Esophagus squamous epithelium (tissue), 5 donors: ENCODE results near the gene ARHGAP26. TPM values are rescaled to one million over a fixed set of nuclear protein-coding genes. Genes with fewer than 3 reads are reported as not detected.
A peak's percentile ranks its signal among the peaks of the same experiment; 100 is the strongest.

Experiments
- DNase-seq: peaks from one replicate; lab custom pipeline; 2025; lab: John Stamatoyannopoulos, UW
- H3K27ac ChIP-seq, 4 donors: fragments of 200-600 bp; sonication (generic); one replicate each; pipeline ENCODE4 v1.5.1; 2016 to 2019; ENCODE audit warnings: mild to moderate bottlenecking in 1 of 4
- H3K27me3 ChIP-seq, 4 donors: fragments of 200-600 bp; sonication (generic); 1 replicate in 3 of 4; 2 replicates in 1 of 4; pipeline versions ENCODE4 v1.5.1 to v1.6.0; 2017 to 2021; ENCODE audit warnings: antibody characterized with exemption in 1 of 4
- H3K36me3 ChIP-seq, 3 donors: fragments of 200-600 bp; sonication (generic); one replicate each; pipeline ENCODE4 v1.5.1; 2016 to 2019
- H3K4me1 ChIP-seq, 3 donors: fragments of 200-600 bp; sonication (generic); one replicate each; pipeline ENCODE4 v1.5.1; 2017 to 2019
- H3K4me3 ChIP-seq, 4 donors: fragments of 200-600 bp; sonication (generic); 1 replicate in 3 of 4; 2 replicates in 1 of 4; pipeline ENCODE4 v1.5.1; 2016 to 2019; ENCODE audit warnings: mild to moderate bottlenecking in 2 of 4, moderate library complexity in 1 of 4
- H3K9me3 ChIP-seq, 3 donors: fragments of 200-600 bp; sonication (generic); one replicate each; pipeline ENCODE4 v1.5.1; 2016 to 2019
- POLR2A ChIP-seq, 4 donors: fragments of 450-650 bp; IDR thresholded peaks; one replicate each; pipeline ENCODE4 v1.6.1; 2017; ENCODE audit warnings: antibody characterized with exemption in 4 of 4, mild to moderate bottlenecking in 4 of 4, moderate library complexity in 3 of 4
- WGBS, 2 donors: methylation state at CpG; one replicate each; pipeline ENCODE4 v1.1.5; 2018; 5-methylcytosine and 5-hydroxymethylcytosine counted together
- intact Hi-C: fragments of 100-400 bp; cut with DNase I; formaldehyde crosslinking; loops from one replicate; pipeline ENCODE4 v1.15.0; 2022
- total RNA-seq, 4 donors: library from RNA; depleted of rRNA; stranded (reverse); fragments of >200 nt; gene quantifications; one replicate each; pipeline ENCODE4 v1.1.0, GENCODE V29; 2016
- TF ChIP-seq, protein P1 (sequence below), 6 experiments: fragments of 450-650 bp in 4 of 6; fragments of 200-600 bp in 2 of 6; sonication (generic) in 2 of 6; IDR thresholded peaks; one replicate each; pipeline ENCODE4 v1.5.1; 2016 to 2019; ENCODE audit warnings: antibody characterized with exemption in 6 of 6, mild to moderate bottlenecking in 4 of 6, moderate library complexity in 4 of 6
- donor health status: DM: yes; HTN: yes; CAD: no.

The ARHGAP26 gene
- total RNA-seq, 4 donors from 2014 or later, result 4.4 to 18.7 (median 15.4) TPM

DNA sequence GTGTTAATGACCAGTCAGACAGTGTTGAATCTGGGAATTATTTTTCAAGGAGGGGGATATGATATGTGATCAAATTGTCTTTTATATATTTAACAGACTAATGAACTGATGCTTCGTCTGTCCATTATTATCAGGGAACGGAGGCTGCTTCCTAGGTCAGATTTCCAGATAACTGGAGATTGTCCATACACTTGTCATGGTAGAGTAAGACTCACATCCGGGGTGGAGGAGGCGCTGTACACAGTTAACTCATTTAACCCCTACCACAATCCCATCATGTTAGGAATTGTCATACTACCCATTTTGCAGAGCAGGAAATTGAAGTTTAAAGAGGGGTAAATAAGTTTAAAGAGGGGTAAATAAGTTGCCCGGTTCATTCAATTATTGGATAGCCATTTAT is 55.9 kb downstream of the ARHGAP26 start:
- no peaks in the 10 kb centered on the region for H3K36me3 ChIP-seq
- H3K27me3 ChIP-seq, result no peaks in the 10 kb centered on the region
- H3K4me3 ChIP-seq, result no peak overlapping the region
- 77 to 94% methylated on average over 3 to 5 of the region's 5 CpGs for WGBS, 2 donors
- intact Hi-C loops, result no loop called here
- peaks cover 11 to 80% (median 23%) of the 10 kb centered on the region in 3 donors for H3K4me1 ChIP-seq
- H3K27ac ChIP-seq, result peak overlapping the region in 3 of 4 donors; percentile 40 to 77 (median 56)
- TF ChIP-seq, protein P1, sequence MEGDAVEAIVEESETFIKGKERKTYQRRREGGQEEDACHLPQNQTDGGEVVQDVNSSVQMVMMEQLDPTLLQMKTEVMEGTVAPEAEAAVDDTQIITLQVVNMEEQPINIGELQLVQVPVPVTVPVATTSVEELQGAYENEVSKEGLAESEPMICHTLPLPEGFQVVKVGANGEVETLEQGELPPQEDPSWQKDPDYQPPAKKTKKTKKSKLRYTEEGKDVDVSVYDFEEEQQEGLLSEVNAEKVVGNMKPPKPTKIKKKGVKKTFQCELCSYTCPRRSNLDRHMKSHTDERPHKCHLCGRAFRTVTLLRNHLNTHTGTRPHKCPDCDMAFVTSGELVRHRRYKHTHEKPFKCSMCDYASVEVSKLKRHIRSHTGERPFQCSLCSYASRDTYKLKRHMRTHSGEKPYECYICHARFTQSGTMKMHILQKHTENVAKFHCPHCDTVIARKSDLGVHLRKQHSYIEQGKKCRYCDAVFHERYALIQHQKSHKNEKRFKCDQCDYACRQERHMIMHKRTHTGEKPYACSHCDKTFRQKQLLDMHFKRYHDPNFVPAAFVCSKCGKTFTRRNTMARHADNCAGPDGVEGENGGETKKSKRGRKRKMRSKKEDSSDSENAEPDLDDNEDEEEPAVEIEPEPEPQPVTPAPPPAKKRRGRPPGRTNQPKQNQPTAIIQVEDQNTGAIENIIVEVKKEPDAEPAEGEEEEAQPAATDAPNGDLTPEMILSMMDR (IDR thresholded peaks at IDR 0.05), result no peak
- no peak for TF ChIP-seq POLR2A (IDR thresholded peaks at IDR 0.05)
- no peak for DNase-seq
- H3K9me3 ChIP-seq, result no peaks in the 10 kb centered on the region

DNA sequence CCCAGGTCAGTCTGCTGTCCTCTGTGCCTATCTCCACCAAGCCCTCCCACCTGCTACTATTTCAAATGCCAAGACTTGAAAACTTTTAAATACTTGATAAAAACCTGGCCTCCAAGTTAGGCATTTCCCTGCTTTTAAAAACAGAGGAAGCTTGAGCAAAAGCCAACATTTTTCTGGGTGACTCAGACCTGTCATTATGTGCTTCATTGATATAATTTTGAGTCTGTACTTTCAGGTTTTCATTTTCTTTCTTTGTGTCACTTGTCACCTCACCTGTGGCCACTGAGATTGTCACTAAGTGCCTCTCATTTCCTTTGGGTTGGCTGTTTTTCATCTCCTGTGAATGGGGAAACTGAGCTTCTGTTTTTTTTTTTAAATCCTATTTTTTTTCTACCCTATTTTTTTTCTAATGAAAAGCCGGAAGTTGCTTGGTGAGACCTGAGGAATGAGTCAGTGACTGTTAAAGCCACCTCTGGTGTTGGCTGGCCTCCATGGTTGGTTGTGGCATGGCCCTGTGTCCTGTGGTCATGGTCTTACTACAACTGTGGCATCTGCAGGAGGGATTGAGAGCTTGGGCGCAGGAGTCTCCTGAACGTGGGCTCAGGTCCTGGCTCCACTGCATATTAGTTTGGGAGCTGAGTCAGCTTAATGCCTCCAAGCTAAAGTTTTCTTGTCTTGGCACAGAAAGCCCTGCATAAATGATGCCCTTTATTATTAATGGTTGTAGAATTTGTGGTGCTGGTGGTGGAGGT is 56.7 kb downstream of the ARHGAP26 start:
- WGBS, 2 donors, result 16 to 31% methylated on average over 3 of the region's 3 CpGs
- TF ChIP-seq POLR2A (IDR thresholded peaks at IDR 0.05), result no peak
- TF ChIP-seq, protein P1 (IDR thresholded peaks at IDR 0.05), result no peak
- Histone ChIP-seq H3K27me3 (no peaks in the 10 kb centered on the region), H3K9me3 (no peaks in the 10 kb centered on the region), H3K4me3 (no peak overlapping the region), H3K4me1 (peaks cover 11 to 74% (median 20%) of the 10 kb centered on the region in 3 donors), H3K36me3 (no peaks in the 10 kb centered on the region), H3K27ac (peak overlapping the region; percentile 30 to 77 (median 49))
- no peak for DNase-seq
- intact Hi-C loops, result no loop called here

DNA sequence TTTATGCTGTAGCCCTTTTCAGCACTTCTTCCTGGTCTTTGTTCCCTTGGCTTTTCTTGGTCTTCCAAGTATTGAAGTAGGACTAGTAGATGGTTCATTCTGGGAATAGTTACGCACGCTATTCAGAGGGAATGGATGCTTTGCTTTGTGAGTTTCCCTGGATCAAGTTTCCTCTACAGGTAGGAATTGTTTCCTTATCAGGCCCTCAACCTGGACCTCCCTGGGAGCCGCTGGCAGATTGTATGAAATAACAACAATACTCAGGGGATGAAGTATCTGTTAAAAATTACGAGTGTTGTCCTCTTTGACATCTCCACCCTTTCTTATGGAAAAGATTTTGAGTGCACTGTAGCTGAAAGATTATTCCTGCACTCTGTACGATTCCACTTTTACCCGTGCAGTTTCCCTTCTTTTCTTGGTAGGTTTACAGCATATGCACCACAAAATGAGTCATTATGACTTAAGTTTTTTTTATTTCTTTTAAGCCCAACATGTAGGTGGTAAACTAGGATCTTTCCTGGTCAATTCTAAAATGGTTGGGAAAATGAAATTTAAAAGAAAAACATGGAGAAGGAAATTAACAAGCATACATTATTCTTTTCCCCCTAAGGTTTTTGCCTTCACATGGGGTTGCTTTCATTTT is 57.9 kb downstream of the ARHGAP26 start:
- no peaks in the 10 kb centered on the region for H3K36me3 ChIP-seq
- intact Hi-C loops, result no loop called here
- WGBS, 2 donors, result 74 to 80% methylated on average over 6 of the region's 6 CpGs
- TF ChIP-seq, protein P1 (IDR thresholded peaks at IDR 0.05), result no peak
- no peak for TF ChIP-seq POLR2A (IDR thresholded peaks at IDR 0.05)
- no peaks in the 10 kb centered on the region for H3K9me3 ChIP-seq
- no peaks in the 10 kb centered on the region for H3K27me3 ChIP-seq
- H3K4me1 ChIP-seq, result peaks cover 11 to 65% (median 15%) of the 10 kb centered on the region in 3 donors
- DNase-seq, result no peak
- H3K4me3 ChIP-seq, result no peak overlapping the region
- H3K27ac ChIP-seq, result no peak overlapping the region

DNA sequence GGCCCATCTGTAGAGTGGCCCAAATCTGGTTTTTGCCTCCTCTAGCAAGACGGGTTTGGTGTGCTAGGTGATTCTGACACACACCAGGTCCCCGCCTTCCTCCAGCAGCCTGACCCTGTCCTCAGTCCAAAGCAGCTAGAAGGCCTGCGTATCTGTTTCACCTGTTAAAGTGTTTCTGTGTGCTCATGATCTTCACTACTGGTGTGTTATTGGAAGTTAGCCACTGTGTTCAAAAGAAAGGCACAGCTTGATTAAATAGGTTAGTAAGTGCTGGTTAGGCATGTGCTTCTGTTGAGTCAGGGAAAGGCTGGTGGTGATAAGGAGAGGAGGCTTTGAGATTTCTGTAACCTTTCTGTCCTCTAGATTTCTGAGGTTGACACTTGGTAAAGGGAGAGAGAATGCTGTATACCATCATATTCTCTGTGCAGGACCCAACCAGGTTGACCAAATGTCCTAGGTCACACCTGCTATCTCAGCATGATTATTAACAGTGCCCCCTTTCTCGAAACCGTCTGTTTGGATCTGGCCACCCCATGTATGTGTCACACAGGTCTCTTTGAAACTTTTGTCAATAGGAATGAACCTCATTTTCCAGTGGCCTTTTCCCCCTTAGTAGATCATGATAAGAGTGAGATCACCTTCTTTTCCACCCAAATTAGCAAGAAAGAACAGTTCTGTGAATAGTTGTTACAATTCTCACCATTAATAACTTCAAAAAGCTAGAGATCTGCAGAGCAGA is 58.8 kb downstream of the ARHGAP26 start:
- TF ChIP-seq POLR2A (IDR thresholded peaks at IDR 0.05), result no peak
- TF ChIP-seq, protein P1 (IDR thresholded peaks at IDR 0.05), result no peak
- no peaks in the 10 kb centered on the region for H3K36me3 ChIP-seq
- no peaks in the 10 kb centered on the region for H3K9me3 ChIP-seq
- H3K27ac ChIP-seq, result no peak overlapping the region
- intact Hi-C loops, result no loop called here
- no peak overlapping the region for H3K4me3 ChIP-seq
- WGBS, 2 donors, result 75 to 82% methylated on average over 4 to 5 of the region's 5 CpGs
- no peak for DNase-seq
- no peaks in the 10 kb centered on the region for H3K27me3 ChIP-seq
- peaks cover 11 to 63% (median 15%) of the 10 kb centered on the region in 3 donors for H3K4me1 ChIP-seq
